Measurements from ENCODE around the gene ZCWPW2. TPM values are rescaled to one million over a fixed set of nuclear protein-coding genes. Genes with fewer than 3 reads are reported as not detected.
A peak's percentile ranks its signal among the peaks of the same experiment; 100 is the strongest.

ZCWPW2 gene
- total RNA-seq, 1 experiment from 2014 or later, result 0.28 TPM

- Histone ChIP-seq H3K27me3 (ENCODE audit: control insufficient read depth, insufficient read depth, low read length) (no peaks in the 10 kb centered on the region), H3K4me3 (ENCODE audit: insufficient read depth, low read depth, low read length) (no peak overlapping the region), H3K36me3 (replicated peaks; ENCODE audit: control insufficient read depth, insufficient read depth, low read length) (no peaks in the 10 kb centered on the region; the same call in 1 of the 2 replicates)
- DNase-seq, result no peak
Observed at GRCh38 chr3:28335246-28335645, 13.3 kb upstream of the ZCWPW2 start.

GRCh38 chr3:28337230-28337629 lies 11.3 kb upstream of the ZCWPW2 start:
- no peak overlapping the region for H3K4me3 ChIP-seq (ENCODE audit: insufficient read depth, low read depth, low read length)
- no peak for DNase-seq
- no peaks in the 10 kb centered on the region for H3K27me3 ChIP-seq (ENCODE audit: control insufficient read depth, insufficient read depth, low read length)
- no peaks in the 10 kb centered on the region; the same call in 1 of the 2 replicates for H3K36me3 ChIP-seq (replicated peaks; ENCODE audit: control insufficient read depth, insufficient read depth, low read length)

- DNase-seq, result no peak
- Histone ChIP-seq H3K4me3 (ENCODE audit: insufficient read depth, low read depth, low read length) (no peak overlapping the region), H3K27me3 (ENCODE audit: control insufficient read depth, insufficient read depth, low read length) (no peaks in the 10 kb centered on the region), H3K36me3 (replicated peaks; ENCODE audit: control insufficient read depth, insufficient read depth, low read length) (no peaks in the 10 kb centered on the region)
Observed at GRCh38 chr3:28343144-28343543, 5.4 kb upstream of the ZCWPW2 start.

- Histone ChIP-seq H3K36me3 (replicated peaks; ENCODE audit: control insufficient read depth, insufficient read depth, low read length) (no peaks in the 10 kb centered on the region), H3K4me3 (ENCODE audit: insufficient read depth, low read depth, low read length) (no peak overlapping the region), H3K27me3 (ENCODE audit: control insufficient read depth, insufficient read depth, low read length) (no peaks in the 10 kb centered on the region)
- DNase-seq, result no peak
Observed at GRCh38 chr3:28345690-28346089, 2.8 kb upstream of the ZCWPW2 start.

- no peaks in the 10 kb centered on the region for H3K27me3 ChIP-seq (ENCODE audit: control insufficient read depth, insufficient read depth, low read length)
- H3K36me3 ChIP-seq (replicated peaks; ENCODE audit: control insufficient read depth, insufficient read depth, low read length), result no peaks in the 10 kb centered on the region
- DNase-seq, result peak; percentile 2
- H3K4me3 ChIP-seq (ENCODE audit: insufficient read depth, low read depth, low read length), result peak overlapping the region; percentile 84
Observed at GRCh38 chr3:28347374-28348264, 902 bp upstream of the ZCWPW2 start.

GRCh38 chr3:28348265-28348628 lies 274 bp upstream of the ZCWPW2 start:
- Histone ChIP-seq H3K4me3 (ENCODE audit: insufficient read depth, low read depth, low read length) (peak overlapping the region; percentile 84), H3K36me3 (replicated peaks; ENCODE audit: control insufficient read depth, insufficient read depth, low read length) (no peaks in the 10 kb centered on the region), H3K27me3 (ENCODE audit: control insufficient read depth, insufficient read depth, low read length) (no peaks in the 10 kb centered on the region)
- no peak for DNase-seq

- no peaks in the 10 kb centered on the region for H3K36me3 ChIP-seq (replicated peaks; ENCODE audit: control insufficient read depth, insufficient read depth, low read length)
- DNase-seq, result no peak
- peak overlapping the region; percentile 84 for H3K4me3 ChIP-seq (ENCODE audit: insufficient read depth, low read depth, low read length)
Observed at GRCh38 chr3:28349469-28350000, 1.0 kb downstream of the ZCWPW2 start.

GRCh38 chr3:28376424-28376823 lies 27.9 kb downstream of the ZCWPW2 start:
- DNase-seq, result no peak
- no peaks in the 10 kb centered on the region for H3K36me3 ChIP-seq (replicated peaks; ENCODE audit: control insufficient read depth, insufficient read depth, low read length)
- H3K27me3 ChIP-seq (ENCODE audit: control insufficient read depth, insufficient read depth, low read length), result no peaks in the 10 kb centered on the region
- no peak overlapping the region for H3K4me3 ChIP-seq (ENCODE audit: insufficient read depth, low read depth, low read length)

More at GRCh38 chr3:28349469-28350000, 1.0 kb downstream of the ZCWPW2 start:
- no peaks in the 10 kb centered on the region for H3K27me3 ChIP-seq (ENCODE audit: control insufficient read depth, insufficient read depth, low read length)

- H3K36me3 ChIP-seq (replicated peaks; ENCODE audit: control insufficient read depth, insufficient read depth, low read length), result no peaks in the 10 kb centered on the region
- H3K4me3 ChIP-seq (ENCODE audit: insufficient read depth, low read depth, low read length), result no peak overlapping the region
Observed at GRCh38 chr3:28386049-28386448, 37.5 kb downstream of the ZCWPW2 start.

GRCh38 chr3:28388978-28389377 lies 40.5 kb downstream of the ZCWPW2 start:
- Histone ChIP-seq H3K27me3 (ENCODE audit: control insufficient read depth, insufficient read depth, low read length) (no peaks in the 10 kb centered on the region), H3K36me3 (replicated peaks; ENCODE audit: control insufficient read depth, insufficient read depth, low read length) (no peaks in the 10 kb centered on the region), H3K4me3 (ENCODE audit: insufficient read depth, low read depth, low read length) (no peak overlapping the region)
- DNase-seq, result no peak

More at GRCh38 chr3:28386049-28386448, 37.5 kb downstream of the ZCWPW2 start:
- H3K27me3 ChIP-seq (ENCODE audit: control insufficient read depth, insufficient read depth, low read length), result no peaks in the 10 kb centered on the region
- DNase-seq, result no peak

- H3K4me3 ChIP-seq (ENCODE audit: insufficient read depth, low read depth, low read length), result no peak overlapping the region
- no peaks in the 10 kb centered on the region for H3K36me3 ChIP-seq (replicated peaks; ENCODE audit: control insufficient read depth, insufficient read depth, low read length)
- no peaks in the 10 kb centered on the region for H3K27me3 ChIP-seq (ENCODE audit: control insufficient read depth, insufficient read depth, low read length)
- no peak for DNase-seq
Observed at GRCh38 chr3:28399206-28399605, 50.7 kb downstream of the ZCWPW2 start.

GRCh38 chr3:28406241-28406640 lies 57.7 kb downstream of the ZCWPW2 start:
- no peak for DNase-seq
- no peaks in the 10 kb centered on the region for H3K36me3 ChIP-seq (replicated peaks; ENCODE audit: control insufficient read depth, insufficient read depth, low read length)
- no peak overlapping the region for H3K4me3 ChIP-seq (ENCODE audit: insufficient read depth, low read depth, low read length)
- no peaks in the 10 kb centered on the region for H3K27me3 ChIP-seq (ENCODE audit: control insufficient read depth, insufficient read depth, low read length)

GRCh38 chr3:28449398-28449797 lies 100.9 kb downstream of the ZCWPW2 start:
- Histone ChIP-seq H3K4me3 (ENCODE audit: insufficient read depth, low read depth, low read length) (no peak overlapping the region), H3K27me3 (ENCODE audit: control insufficient read depth, insufficient read depth, low read length) (no peaks in the 10 kb centered on the region), H3K36me3 (replicated peaks; ENCODE audit: control insufficient read depth, insufficient read depth, low read length) (no peaks in the 10 kb centered on the region)
- no peak for DNase-seq

GRCh38 chr3:28462866-28463265 lies 114.3 kb downstream of the ZCWPW2 start:
- Histone ChIP-seq H3K27me3 (ENCODE audit: control insufficient read depth, insufficient read depth, low read length) (no peaks in the 10 kb centered on the region), H3K36me3 (replicated peaks; ENCODE audit: control insufficient read depth, insufficient read depth, low read length) (no peaks in the 10 kb centered on the region), H3K4me3 (ENCODE audit: insufficient read depth, low read depth, low read length) (no peak overlapping the region)
- no peak for DNase-seq

- no peak overlapping the region for H3K4me3 ChIP-seq (ENCODE audit: insufficient read depth, low read depth, low read length)
- H3K36me3 ChIP-seq (replicated peaks; ENCODE audit: control insufficient read depth, insufficient read depth, low read length), result no peaks in the 10 kb centered on the region
- no peak for DNase-seq
Observed at GRCh38 chr3:28467414-28467813, 118.9 kb downstream of the ZCWPW2 start.

More at GRCh38 chr3:28467414-28467813, 118.9 kb downstream of the ZCWPW2 start:
- H3K27me3 ChIP-seq (ENCODE audit: control insufficient read depth, insufficient read depth, low read length), result no peaks in the 10 kb centered on the region
